MV-4-11 (cell line): ENCODE measurements around the gene SCN5A.

Experiments used
- DNase-seq: peaks from one replicate; lab custom pipeline; 2025; lab: John Stamatoyannopoulos, UW

Gene SCN5A

DNA sequence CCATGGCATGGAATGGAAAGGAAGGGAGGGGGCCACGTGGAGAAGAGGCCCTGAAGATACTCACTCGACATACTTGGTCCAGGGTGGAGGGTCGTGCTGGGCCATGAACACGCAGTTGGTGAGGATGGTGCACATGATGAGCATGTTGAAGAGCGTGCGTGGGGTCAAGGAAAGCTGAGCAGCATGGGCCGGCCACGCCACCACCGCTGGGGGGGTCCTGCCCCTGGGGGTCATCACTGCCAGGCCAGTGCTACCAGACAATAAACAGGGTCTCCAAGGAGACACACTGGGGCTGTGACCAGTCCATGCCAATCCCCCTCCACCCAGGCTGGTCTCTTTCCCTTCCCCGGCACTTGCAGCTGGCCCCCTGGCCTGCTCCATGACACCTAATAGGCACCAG lies 27.2 kb downstream of the SCN5A start:
- DNase-seq = no peak

DNA sequence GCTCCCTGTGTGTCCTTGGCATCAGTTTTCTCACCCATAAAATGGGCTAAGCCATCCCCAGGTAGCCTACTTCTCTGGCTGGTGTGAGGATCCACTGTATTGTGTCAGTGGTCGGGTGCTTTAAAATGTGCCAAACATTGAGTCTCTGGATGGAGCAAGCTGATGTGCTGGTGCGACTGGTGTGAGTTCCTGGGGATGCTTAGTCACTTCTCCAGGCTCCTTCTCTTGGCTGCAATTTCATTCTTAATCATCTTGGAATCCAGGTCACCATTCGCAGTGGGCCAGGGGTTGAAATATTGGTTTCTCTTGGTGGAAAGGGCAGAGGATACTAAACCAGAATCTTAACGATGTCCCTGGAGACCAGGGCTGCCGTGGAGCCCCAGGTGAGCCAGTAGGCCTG lies 29.3 kb downstream of the SCN5A start:
- DNase-seq = no peak

DNA sequence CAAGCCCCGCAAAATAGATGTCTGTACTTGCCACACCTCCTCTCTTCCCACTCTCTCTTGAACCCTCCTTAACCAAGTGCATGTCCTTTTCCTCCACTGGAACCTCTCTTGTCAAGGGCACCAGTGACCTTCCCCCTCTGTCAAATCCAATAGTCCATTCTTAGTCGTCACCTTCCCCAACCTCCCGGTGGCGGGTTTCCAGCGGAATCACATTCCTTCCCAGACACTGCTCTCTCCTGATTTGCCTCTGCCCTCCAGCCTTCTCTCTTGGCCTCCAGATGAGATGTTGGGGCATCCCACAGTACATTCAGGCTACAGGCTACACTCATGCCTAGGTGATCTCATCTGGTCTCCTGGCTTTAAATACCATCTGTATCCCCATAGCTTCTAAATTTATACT lies 31.1 kb downstream of the SCN5A start:
- no peak for DNase-seq

DNA sequence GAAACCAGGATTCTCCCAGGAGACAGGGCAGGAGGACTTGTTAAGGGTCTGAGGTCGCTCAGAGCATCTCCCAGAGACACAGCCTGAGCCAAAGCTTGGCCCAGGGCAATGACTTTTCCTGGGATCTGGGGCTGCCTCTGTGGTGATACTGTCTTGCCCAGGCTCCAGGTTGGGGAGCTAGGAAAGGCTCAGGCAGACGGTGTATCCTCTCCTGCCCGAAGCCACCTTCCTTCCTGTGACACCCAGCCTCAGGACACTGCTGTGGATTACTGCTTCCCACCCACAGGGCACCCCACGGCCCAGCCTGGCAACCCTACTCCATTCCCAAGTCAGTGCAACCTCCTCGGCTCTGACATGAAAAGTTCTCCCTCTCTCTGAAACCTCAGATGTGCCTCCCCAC lies 31.9 kb downstream of the SCN5A start:
- DNase-seq = no peak

DNA sequence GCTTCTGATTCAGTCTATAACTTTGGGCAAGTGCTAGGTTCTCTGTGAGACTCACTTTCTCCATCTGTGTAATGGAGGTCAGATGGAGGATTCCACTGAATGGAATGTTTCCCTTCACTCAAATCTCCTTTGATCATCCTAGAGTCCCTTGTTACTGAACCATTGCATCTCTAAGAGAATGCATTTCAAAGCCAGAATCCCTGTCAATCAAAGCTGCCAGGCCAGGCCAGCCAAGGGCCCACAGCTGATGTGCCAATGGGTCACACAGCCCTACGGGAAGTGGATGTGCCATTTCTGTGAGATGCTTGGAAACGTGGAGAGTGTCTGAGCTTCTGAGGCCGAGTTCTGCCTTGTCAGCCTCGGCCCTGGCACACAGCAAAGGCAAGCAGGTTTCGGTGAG lies 32.4 kb downstream of the SCN5A start:
- no peak for DNase-seq

DNA sequence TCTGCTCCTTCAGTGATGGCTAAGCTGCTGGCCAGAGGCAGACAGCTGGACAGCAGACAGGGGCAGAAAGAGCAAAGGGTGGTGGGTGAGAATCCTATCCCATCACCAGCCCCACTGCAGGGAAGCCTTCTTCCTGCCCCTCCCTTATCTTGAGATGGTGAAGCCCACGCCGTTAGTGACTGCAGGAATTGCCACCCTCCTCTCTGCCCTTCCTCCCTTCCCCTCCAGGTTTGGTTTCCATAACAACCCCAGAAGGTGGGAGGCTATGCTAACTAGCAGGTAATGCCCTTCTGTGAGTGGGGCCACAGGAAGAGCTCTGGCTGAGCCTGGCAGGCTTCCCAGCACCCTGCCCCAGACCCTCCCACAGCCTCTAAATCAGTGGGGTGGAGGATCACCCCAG lies 32.8 kb downstream of the SCN5A start:
- DNase-seq = no peak

DNA sequence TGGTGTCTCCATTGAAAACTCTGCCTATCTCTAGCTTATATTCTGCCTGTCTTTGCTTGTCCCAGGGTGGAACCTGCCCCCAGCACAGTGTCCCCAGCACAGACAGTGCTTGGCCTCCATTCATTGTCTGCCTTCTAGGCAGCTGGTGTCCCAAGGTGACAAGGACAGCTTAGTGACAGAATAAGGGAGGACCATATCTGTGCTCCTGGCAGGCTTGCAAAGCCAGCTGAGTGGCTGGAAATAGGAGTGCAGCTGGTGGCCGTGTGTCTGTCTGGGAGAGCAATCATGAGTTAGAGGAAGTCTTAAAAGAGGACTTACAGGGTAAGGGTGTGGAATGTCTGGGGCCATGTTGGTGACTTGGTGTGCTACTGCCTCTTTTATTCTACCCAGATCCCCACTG lies 33.4 kb downstream of the SCN5A start:
- DNase-seq = no peak

DNA sequence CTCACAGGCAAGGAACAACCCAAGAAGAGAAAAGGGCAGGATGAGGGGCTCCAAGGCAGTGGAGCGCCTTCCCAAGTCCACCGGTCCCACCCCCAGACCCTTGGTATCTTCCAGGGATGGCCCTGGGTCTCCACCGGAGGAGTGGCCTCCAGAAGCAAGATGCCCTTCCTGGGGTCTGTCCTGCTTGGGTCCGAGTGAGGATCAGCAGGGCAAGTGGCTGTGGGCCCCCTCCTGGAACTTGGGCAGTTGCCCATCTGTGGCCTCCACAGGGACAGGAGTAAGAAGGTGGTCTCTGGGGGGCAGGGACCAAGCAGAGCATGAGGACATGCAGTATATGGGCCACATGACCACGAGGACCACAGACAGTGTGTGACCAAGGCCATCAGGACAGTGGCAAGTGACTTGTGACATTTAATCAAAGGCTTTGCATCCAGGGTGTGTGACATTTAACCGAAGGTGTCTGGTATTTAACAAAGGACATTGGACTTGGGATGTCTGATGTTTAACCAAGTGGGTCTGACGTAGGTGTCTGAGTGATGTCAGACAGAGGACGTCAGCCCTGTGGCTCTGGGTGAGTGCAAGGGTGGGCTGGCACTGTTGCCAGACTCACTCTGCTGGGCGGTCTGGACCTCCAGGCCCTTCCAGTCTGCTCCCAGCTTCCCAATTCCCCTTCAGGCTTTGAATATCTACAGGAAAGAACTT lies 34.7 kb downstream of the SCN5A start:
- no peak for DNase-seq

DNA sequence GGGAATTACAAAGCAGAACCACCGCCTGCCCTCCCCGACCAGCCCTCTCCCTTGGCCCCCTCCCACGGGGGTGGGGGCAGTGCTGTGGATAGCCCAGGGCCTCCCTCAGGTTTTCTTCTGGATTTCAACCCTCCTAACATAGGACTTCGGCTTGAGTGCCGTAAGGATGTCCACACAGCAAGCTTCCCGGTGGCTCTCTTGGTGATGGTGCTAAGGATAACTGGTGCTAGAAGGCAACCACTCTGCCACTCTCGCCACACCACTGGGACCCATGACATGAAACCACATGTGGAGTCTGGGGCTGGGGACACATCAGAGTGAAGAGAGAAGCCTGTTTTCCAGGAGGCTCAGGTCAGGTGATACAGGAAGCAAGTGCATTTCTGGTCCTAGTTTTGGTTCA lies 35.4 kb downstream of the SCN5A start:
- no peak for DNase-seq

DNA sequence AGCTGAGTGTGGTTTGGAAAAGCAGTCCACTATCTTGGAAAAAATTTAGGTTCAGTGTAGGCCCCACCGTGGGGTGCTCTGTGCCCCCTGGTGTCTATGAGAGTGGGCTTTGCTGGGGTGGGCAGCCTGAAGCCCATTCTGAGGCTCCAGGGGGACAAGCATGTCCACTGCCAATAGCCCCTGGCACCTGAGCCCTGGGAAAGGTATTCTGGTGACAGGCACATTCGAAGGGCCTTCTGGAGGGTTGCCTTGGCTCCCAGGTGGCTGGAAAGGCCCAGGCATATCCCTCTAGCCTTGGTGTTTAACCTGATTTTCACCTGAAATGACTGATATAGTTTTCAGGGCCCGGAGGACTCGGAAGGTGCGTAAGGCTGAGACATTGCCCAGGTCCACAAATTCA lies 36.1 kb downstream of the SCN5A start:
- DNase-seq = no peak

DNA sequence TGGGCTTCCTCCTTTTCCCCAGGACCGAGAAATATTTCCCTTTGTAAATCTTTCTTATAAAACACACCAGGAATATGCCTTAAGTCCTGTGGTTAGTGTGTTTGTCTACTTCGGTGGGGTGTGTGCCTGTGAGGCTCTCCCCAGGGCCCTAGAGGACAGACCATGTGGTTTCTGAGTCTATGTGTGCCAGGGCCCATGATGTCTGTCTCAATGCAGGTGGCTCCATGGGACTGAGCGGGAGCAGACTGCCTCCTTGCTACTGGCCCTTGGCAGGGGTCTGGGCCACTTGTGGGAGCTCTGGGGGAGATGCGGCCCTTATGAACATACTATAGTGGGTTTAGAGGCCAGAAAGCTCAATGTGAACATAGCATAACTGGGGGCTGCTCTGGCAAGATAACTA lies 37.6 kb downstream of the SCN5A start:
- DNase-seq = no peak

DNA sequence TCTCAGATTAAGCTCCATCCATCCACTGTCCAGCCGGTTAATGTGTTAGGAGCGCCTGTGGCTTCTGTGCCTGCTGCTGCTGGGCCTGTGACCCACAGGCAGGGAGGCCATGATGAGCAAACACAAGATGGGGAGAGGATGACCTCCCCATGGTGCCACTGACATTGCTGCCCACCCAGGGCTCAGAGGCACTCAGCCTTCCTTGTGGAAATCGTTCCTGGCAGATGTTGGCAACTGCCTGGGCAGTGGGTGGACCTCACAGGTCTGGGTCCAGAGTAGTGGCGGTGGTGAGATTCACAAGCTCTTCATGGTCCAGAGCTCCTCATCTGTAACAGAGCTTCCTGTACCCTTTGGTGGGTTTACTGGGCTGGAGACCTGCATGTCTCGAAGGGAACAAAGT lies 38.6 kb downstream of the SCN5A start:
- no peak for DNase-seq

DNA sequence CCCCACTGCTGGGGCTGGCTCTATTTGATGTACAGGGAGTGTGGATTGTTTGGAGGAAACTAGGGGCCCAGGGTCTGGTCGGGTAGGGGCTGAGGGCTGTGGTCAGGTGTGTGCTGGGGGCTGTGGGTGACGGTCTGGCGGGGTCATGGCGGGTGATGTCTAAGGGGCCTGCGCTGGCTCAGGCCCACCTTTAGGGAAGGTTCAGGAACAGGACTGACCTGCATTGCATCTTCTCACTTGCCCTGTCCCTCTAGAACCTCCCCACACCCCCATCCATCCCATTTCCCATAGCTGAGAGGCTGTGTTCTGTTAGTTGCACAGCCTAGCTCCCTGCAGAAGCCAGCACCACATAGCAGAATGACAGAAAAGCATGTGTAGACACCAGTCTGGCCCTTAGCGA lies 39.1 kb downstream of the SCN5A start:
- no peak for DNase-seq

DNA sequence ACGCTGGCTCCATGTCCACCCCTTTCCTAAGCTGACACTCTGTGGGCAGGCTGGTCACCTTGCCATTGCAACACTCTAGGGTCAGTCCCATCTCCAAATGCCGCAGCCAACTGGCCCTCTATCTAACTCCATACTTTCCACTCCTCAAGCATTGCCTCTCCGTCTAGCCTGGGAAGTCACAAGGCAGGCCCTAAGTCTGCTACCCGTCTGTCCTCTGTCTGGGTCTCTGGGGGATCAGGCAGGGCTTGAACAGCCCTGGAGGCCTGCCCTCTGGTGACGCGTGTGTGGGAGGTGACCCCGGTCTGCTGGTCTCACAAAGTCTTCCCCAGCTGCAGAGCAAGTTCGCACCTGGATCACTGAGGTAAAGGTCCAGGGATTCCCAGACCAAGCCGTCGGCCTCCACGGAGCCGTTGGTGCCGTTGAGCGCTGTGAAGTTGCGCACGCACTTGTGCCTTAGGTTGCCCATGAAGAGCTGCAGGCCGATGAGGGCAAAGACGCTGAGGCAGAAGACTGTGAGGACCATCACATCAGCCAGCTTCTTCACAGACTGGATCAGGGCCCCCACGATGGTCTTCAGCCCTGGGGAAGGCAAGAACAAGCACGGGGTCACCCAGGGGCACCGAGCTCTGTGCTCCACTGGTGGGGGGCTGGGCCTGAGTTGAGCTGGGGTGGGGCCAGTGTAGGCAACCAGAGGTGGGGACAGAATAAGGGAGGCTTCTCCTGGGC lies 39.9 kb downstream of the SCN5A start:
- no peak for DNase-seq

DNA sequence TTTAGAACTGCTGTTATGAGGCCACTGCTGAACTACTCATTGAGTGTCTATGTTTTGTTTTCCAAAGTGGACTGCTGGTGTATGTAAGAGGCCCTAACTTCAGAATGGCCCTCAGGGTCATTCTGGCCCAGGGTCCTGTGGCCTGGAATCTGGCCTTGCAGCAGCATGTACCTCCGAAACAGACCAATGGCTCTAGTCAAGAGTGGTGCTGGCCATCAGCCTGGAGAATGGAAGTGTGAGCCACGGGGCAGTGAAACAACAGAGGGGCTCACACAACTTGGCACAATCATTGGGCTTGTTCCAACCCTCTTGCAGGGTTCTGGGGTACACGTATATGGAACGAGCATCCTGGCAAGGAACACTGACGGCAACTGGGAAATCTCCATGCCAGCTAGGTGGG lies 40.5 kb downstream of the SCN5A start:
- DNase-seq = no peak

DNA sequence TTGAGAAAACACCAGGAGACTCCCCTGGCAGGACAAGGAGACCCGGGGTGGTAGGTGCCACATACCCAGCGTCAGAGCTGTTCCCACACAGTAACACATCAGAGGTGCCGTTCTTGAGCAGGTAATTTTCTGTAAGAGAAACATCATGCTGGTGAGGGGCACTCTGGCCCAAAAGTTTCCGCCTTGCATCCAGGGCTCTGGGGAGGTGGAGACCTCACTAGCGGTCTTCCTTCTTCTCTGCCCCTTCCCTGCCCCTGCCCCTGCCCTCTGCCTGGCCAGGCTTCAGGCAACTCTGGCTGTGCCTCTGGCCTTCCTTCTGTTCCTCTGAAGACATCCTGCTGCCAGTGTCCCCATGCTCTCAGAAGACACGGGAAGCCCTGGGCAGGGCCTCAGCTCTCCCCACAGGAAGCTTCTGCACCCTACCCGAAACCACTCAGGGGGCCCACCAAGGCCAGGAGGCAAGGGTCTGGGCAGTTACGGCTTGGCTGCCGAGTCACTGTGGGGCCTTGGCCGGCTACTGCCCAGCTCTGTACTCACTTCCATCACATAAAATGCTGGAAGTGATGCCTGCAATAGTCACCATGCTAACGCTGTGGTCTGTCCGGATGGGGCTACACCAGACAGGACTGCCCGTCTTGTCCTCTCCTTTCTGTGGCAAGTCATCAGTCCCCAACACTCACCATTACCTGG lies 41.3 kb downstream of the SCN5A start:
- DNase-seq = no peak

DNA sequence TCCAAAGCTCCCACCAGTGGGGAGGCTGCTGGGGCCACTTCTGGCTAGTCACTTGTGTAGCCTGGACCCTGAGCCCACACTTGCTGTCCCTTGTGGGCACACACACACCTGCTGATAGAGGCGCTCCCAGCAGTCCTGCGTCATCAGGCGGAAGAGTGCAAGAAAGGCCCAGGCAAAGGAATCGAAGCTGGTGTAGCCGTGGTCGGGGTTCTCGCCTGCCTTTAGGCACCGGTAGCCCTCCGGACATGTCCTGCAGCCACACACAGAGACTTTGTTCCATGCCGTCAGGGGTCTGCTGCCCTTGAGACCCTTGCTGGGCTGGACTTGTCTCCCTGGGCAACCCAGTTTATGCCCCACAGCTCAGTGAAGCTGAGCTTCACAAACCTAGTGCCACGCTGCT lies 42.9 kb downstream of the SCN5A start:
- no peak for DNase-seq

DNA sequence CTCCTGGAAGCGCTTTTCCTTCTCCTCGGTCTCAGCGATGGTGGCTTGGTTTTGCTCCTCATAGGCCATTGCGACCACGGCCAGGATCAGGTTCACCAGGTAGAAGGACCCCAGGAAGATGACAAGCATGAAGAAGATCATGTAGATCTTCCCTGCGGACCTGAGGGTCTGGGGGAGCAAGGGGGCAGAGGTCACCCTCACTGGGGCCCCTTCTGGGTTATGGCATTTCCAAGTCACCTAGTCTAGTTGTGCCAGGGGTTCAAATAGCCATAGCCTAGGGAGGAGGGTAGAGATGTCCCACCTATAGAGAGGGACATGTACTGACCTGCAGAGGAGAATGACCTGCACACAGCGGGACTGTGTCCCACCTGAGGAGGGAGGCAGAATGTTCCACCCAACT lies 43.5 kb downstream of the SCN5A start:
- DNase-seq = no peak

DNA sequence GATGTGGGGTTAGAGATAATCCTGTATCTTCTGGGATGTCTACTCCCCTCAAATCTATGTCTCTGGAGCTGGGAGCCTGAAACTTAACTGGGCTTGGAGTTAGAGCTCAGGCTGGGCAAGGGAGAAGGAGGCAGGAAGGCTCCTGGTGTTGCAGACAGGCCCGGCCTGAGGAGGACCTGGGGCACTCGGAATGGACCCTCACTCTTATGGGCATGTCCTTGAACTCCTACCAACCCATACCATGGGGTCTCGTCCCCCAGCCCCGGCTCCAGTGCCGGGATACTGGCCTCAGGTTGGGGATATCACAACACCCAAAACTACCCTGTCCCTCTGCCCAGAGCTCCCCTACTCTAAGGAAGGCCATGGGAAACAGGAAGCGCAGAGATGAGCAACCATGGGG lies 45.2 kb downstream of the SCN5A start:
- DNase-seq = no peak

DNA sequence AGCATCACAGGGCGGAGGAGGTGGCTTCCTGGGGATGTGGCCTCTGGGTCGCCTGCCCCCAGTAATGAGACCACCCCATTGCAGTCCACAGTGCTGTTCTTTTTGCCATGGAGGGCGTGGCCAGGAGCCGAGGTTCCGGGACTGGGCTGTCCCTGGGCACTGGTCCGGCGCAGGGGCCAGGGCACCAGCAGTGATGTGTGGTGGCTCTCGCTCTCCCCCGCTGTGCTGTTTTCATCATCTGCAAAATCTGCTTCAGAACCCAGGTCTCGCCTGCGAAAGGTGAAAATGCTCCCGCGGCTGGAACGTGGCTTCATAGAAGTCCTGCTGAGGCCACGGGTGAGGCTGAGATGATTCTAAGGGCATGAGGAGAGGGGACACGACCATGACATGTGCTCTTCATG lies 45.8 kb downstream of the SCN5A start:
- DNase-seq = no peak

DNA sequence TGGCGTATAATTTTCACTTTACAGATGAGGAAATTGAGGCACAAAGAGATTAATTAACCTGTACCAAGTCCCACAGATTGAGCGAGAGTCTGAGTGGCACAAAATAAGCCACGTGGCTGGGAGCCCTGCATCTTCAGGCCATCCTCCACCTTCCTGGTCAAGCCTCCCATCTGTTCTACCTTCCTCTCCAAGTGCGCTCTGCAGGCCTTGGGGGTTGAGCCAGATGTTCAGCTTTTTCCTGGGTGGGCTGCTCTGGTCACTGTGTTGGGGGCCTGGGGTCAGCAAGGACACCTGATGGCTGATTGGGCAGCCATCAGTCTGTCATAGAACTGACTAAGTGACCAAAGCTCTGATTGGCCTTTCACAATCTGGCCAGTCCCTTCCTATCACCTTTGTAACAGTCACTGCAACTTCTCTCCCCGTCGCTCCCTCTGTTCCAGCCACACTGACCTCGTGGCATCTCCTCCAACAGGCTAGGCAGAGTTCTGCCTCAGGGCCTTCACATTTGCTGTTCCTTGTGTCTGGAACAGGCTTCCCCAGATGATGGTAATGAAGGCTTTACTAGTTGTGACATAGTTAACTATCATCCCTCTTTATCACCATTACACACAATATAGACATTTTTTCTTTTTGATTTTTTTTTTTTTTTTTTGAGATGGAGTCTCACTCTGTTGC lies 46.8 kb downstream of the SCN5A start:
- DNase-seq = no peak

DNA sequence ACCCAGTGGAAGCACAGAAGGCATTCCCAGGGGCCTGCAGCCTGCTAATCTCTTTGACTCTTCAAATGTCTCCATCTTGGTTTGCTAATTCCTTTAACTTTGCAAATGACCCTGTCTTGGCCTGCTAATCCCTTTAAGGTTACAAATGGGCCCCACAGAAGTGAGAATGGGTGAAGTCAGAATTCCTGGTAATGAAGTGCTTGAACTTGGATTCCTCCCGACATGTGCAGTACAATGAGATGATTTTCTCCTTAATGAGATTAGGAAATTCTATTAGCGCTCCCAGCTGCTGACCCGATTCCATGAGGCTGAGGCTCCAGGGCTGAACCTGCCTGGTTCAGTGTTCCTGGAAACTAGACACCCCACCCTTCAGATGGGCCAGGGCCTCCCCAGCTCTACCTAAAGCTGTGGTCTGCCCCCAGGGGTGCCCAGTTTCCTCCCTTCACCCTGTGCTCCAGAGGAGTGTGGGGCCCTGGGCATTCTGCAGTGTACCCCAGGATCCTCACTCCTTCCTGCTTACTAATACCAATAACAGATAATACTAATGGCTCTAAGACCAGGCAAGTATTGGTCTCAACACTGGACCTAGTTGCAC lies 47.4 kb downstream of the SCN5A start:
- no peak for DNase-seq

DNA sequence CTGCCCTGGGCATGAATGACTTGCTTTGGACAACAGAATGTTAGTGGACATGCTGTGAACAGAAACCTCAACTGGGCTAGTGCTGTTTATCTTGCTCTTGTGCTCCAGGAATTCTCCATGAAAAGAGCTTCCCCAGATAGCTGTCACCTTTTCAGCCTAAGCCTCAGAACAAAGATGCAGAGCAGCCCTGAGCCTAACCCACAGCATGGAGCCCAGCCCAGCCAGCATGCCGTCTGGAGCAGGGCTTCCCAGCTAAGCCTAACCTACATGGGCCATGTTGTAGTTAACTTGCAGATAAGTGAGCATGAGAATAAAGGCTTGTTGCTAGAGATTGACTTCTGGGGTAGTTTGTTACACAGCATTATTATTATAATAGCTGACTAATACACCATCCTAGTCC lies 48.9 kb downstream of the SCN5A start:
- no peak for DNase-seq
